Superior temporal gyrus (tissue), 1 donor: ENCODE results near the gene KCTD5.
"Not testable (repeated sequence)": the region's sequence is repeated elsewhere in the genome, so short reads cannot be mapped to it uniquely, and the experiment has no call there.

ENCODE experiments used
- DNase-seq: peaks from one replicate; pipeline ENCODE4 v3.0.0-alpha.2; 2016; ENCODE audit errors: extremely low spot score

The KCTD5 gene

GRCh38 chr16:2708955-2709587, 26.7 kb downstream of the KCTD5 start:
- DNase-seq, result no peak

- DNase-seq, result no peak
These were observed 27.3 kb downstream of the KCTD5 start for GRCh38 chr16:2709588-2709984.

GRCh38 chr16:2710021-2710710, 27.8 kb downstream of the KCTD5 start:
- DNase-seq, result no peak

GRCh38 chr16:2710711-2711231, 28.4 kb downstream of the KCTD5 start:
- DNase-seq, result peak; percentile 46

GRCh38 chr16:2711370-2712062, 29.2 kb downstream of the KCTD5 start:
- no peak for DNase-seq

- DNase-seq, result no peak
These were observed 29.7 kb downstream of the KCTD5 start for GRCh38 chr16:2712063-2712441.

- no peak for DNase-seq
These were observed 30.2 kb downstream of the KCTD5 start for GRCh38 chr16:2712546-2712945.

- no peak for DNase-seq
These were observed 31.2 kb downstream of the KCTD5 start for GRCh38 chr16:2713523-2713922.

GRCh38 chr16:2713985-2714774, 31.9 kb downstream of the KCTD5 start:
- DNase-seq, result no peak

- DNase-seq, result no peak
These were observed 32.7 kb downstream of the KCTD5 start for GRCh38 chr16:2715064-2715463.

GRCh38 chr16:2715519-2715918, 33.2 kb downstream of the KCTD5 start:
- DNase-seq, result peak; percentile 16

GRCh38 chr16:2715966-2716885, 33.9 kb downstream of the KCTD5 start:
- DNase-seq, result no peak

- DNase-seq, result no peak
These were observed 34.6 kb downstream of the KCTD5 start for GRCh38 chr16:2716948-2717347.

- DNase-seq, result no peak
These were observed 35.3 kb downstream of the KCTD5 start for GRCh38 chr16:2717383-2718263.

- DNase-seq, result no peak
These were observed 37.2 kb downstream of the KCTD5 start for GRCh38 chr16:2719328-2720063.

- DNase-seq, result no peak
These were observed 37.7 kb downstream of the KCTD5 start, which contains the start of gene PRSS27 for GRCh38 chr16:2720064-2720457. Gene PRSS27, minus strand, starts transcription at chr16:2720224. Its CDS starts 64 bp downstream, at chr16:2720160.

- peak; percentile 41 for DNase-seq
These were observed 38.7 kb downstream of the KCTD5 start for GRCh38 chr16:2720719-2721633.

- DNase-seq, result not testable (repeated sequence)
These were observed 39.4 kb downstream of the KCTD5 start for GRCh38 chr16:2721634-2722173.
